NB4 (cell line): Measurements from ENCODE around the gene DGLUCY.
"Not testable (repeated sequence)": the region's sequence is repeated elsewhere in the genome, so short reads cannot be mapped to it uniquely, and the experiment has no call there.

Experiments used
- DNase-seq: peaks from one replicate; pipeline ENCODE4 v3.0.0; 2010; ENCODE audit warnings: low read depth
- H3K4me3 ChIP-seq: one replicate; pipeline ENCODE4 v1.5.1; 2011; ENCODE audit warnings: mild to moderate bottlenecking, low read depth, low read length, moderate library complexity
- MYC ChIP-seq: IDR thresholded peaks from 2 replicates; pipeline ENCODE4 v1.6.1; 2011; ENCODE audit warnings: low read depth, low read length
- POLR2A ChIP-seq: IDR thresholded peaks from 2 replicates; pipeline ENCODE4 v1.6.1; 2011; ENCODE audit warnings: mild to moderate bottlenecking; ENCODE audit not compliant: insufficient read length; ENCODE audit errors: extremely low read depth
- TF ChIP-seq, protein P1 (sequence below): IDR thresholded peaks from one replicate; pipeline ENCODE4 v1.5.1; 2012; ENCODE audit warnings: low read depth, low read length
- TF ChIP-seq, protein P2 (sequence below): IDR thresholded peaks from 2 replicates; pipeline ENCODE4 v1.6.1; 2011; ENCODE audit warnings: low read depth, low read length

The DGLUCY gene

DNA sequence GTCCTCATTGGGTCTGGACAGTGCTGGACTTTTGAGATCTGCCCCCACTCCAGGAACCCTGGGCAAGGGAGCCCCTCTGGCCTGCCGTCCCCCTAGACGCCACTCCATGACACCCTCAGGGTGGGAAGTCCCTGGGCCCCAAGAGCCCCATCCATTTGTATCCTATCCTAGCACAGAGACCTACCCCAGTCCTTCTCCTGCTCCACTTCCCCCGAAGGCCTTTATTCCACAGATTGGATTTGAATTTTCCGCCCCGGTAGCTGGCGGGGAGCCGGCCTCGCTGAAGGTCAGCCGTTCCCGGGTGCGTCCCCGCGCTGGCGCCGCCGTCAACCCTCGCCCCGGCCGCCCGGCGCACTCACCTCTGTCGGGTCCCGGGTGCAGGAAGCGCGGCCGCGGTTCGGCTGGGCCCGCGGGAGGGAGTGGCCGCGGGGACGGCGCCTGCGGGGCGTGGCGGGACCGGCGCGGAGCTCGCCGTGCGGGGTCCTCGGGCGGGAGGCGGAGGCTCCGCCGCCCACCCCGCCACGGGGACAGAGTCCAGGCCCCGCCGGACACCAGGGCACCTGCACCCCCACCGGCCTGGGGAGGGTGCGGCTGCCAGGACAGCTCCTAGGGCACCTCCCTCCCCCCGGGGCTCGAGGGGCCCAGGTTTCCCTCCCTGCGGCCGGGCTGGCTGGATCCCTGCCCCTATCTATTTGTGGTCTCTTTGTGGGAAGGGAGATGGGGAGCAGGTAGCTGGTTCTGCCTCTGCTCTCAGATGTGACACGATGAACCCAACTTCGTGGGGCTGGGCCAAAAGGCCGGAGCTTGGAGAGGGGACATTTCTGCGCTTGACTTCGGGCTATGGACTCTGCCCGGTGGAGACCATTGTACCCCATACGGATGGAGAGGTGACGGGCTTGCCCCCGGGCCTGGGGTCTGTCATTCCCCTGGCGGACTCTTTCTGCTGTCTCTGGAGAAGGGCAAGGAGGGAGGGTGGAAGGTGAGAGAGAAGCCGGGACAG lies 150.6 kb downstream of the DGLUCY start:
- no peak for DNase-seq
- TF ChIP-seq MYC (no peak), POLR2A (no peak)
- TF ChIP-seq, protein P1, sequence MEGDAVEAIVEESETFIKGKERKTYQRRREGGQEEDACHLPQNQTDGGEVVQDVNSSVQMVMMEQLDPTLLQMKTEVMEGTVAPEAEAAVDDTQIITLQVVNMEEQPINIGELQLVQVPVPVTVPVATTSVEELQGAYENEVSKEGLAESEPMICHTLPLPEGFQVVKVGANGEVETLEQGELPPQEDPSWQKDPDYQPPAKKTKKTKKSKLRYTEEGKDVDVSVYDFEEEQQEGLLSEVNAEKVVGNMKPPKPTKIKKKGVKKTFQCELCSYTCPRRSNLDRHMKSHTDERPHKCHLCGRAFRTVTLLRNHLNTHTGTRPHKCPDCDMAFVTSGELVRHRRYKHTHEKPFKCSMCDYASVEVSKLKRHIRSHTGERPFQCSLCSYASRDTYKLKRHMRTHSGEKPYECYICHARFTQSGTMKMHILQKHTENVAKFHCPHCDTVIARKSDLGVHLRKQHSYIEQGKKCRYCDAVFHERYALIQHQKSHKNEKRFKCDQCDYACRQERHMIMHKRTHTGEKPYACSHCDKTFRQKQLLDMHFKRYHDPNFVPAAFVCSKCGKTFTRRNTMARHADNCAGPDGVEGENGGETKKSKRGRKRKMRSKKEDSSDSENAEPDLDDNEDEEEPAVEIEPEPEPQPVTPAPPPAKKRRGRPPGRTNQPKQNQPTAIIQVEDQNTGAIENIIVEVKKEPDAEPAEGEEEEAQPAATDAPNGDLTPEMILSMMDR, result no peak
- TF ChIP-seq, protein P2, sequence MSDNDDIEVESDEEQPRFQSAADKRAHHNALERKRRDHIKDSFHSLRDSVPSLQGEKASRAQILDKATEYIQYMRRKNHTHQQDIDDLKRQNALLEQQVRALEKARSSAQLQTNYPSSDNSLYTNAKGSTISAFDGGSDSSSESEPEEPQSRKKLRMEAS, result no peak
- H3K4me3 ChIP-seq, result no peak overlapping the region

DNA sequence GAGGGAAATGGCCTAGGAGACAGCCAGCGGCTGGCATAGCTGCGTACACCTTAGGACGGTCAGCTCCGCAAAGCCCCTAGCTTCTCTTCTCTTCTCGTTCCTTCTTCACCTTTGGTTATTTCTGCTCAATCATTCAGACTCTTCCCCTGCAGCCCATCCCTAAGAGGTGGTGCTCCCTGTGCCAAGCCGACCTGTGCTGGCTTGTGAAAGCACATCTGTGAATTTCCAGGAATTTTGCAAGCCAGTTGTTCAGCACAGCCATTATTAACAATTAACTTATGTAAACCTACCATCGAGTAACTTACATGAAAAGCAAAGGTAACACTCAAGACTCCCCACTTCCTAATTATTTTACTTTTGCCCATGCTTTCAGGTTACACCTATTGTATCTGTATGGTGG lies 151.5 kb downstream of the DGLUCY start:
- no peak for DNase-seq

DNA sequence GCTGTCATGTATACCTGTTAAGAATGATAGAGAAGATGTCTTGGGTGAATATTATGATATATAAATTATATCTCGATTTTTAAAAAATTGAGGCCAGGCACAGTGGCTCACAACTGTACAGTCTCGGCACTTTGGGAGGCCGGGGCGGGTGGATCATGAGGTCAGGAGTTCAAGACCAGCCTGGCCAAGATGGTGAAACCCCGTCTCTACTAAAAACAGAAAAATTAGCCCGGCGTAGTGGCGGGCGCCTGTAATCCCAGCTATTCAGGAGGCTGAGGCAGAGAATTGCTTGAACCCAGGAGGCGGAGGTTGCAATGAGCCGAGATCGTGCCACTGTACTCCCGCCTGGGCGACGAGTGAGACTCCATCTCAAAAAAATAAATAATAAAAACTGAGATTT lies 152.4 kb downstream of the DGLUCY start:
- not testable (repeated sequence) for H3K4me3 ChIP-seq

More for the DNA sequence above, 151.5 kb downstream of the DGLUCY start:
- TF ChIP-seq POLR2A, result no peak
- TF ChIP-seq, protein P2, result no peak
- no peak for TF ChIP-seq MYC
- TF ChIP-seq, protein P1, result no peak
- no peak overlapping the region for H3K4me3 ChIP-seq

DNA sequence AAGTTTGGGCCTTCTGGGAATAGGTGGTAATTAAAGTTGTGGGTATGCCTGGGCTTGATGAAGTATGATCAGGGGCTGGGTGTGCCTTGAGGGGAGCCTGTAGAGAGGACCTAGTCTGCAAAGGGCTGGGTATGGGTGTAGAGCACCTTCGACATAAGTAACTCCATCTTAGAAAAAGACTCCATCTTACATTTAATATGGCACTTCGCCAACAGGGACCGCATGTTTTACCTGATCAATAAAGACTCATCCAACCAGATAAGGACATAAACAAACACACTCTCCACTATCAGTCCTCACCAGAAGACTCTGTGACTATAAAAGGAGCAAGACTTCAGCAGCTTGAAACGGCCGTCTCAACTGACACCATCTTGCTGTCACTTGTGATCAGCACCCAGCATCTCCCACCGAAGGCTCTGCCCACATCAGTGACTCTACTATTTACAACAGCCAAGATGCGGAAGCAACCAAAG lies 154.1 kb downstream of the DGLUCY start:
- H3K4me3 ChIP-seq, result no peak overlapping the region
- TF ChIP-seq, protein P1, result no peak
- TF ChIP-seq, protein P2, result no peak
- TF ChIP-seq POLR2A (no peak), MYC (no peak)
- DNase-seq, result no peak

More for the DNA sequence above, 152.4 kb downstream of the DGLUCY start:
- not testable (repeated sequence) for DNase-seq

DNA sequence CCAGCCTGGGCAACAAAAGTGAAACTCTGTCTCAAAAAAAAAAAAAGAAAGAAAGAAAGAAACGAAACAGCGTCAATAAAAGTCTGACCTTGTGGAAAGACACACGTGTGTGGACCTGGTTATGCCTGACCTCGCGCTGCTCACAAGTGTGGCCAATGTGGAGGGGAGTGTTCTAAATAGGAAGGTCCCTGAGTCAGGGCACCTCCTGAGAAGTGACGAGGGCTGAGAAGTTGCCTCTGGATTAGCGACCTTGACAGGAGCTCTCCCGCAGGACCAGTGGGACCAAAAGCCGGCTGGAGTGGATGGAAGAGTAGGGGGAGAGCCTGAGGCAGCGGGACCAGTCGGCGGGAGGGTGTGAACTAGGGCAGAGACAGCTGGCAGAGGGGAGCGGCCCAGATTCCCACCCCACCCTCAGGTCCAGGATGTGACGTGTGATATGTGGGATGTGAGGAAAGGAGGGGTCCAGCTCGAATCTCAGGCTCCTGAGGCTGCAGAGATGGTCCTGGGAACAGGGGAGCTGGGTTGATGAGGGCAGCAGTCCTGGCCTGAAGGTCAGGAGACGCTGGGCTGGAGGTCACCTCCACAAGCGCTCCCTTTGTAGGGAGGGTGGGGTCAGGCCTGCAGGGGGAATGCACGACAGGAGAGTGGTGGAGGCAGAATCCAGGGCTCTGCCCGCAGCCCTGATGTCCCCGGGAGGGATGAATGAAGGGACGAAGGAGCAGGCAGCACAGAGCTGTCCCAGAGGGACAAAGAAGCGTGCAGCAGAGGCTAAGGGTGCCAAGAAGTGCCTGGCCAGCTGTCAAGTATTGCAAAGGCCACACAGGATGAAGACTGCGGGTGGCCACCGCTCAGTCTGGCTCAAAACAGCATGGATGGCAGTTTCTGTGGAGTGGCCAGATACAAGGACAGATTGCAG lies 155.5 kb downstream of the DGLUCY start:
- no peak overlapping the region for H3K4me3 ChIP-seq
- TF ChIP-seq, protein P1, result no peak
- TF ChIP-seq POLR2A (no peak), MYC (no peak)
- TF ChIP-seq, protein P2, result no peak
- DNase-seq, result no peak

DNA sequence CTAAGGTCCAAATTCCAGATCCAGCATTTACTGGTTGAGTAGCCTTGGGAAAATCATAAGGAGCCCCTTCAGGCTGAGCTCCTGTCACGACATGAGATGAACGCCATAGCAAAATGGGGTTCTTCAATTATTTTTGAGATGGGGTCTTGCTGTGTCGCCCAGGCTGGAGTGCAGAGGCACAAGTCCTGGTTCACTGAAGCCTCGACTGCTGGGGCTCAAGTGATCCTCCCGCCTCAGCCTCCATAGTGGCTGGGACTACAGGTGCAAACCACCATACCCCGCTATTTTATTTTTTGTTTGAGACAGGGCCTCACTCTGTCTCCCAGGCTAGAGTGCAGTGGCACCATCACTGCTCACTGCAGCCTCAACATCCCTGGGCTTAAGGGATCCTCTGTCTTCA lies 156.3 kb downstream of the DGLUCY start:
- no peak overlapping the region for H3K4me3 ChIP-seq
- no peak for DNase-seq
- TF ChIP-seq, protein P1, result no peak
- TF ChIP-seq, protein P2, result no peak
- no peak for TF ChIP-seq MYC
